HG03175 (cell line): Measurements from ENCODE around the gene PIK3CD.
"Not testable (repeated sequence)": the region's sequence is repeated elsewhere in the genome, so short reads cannot be mapped to it uniquely, and the experiment has no call there.

Experiments used
- ATAC-seq: cut with Tn5 transposase; IDR thresholded peaks from one replicate; pipeline ENCODE4 v1.9.1; 2021; ENCODE audit warnings: mild to moderate bottlenecking, moderate library complexity; ENCODE audit not compliant: unreplicated experiment

Gene PIK3CD

GRCh38 chr1:9731051-9731537, 79.6 kb downstream of the PIK3CD start:
- ATAC-seq = no peak

- no peak for ATAC-seq
Measured at GRCh38 chr1:9731561-9731960, 80.0 kb downstream of the PIK3CD start.

GRCh38 chr1:9732123-9732971, 80.8 kb downstream of the PIK3CD start:
- ATAC-seq = no peak

- ATAC-seq = no peak
Measured at GRCh38 chr1:9733160-9733789, 81.7 kb downstream of the PIK3CD start.

- no peak for ATAC-seq
Measured at GRCh38 chr1:9735800-9736199, 84.3 kb downstream of the PIK3CD start.

GRCh38 chr1:9736241-9736640, 84.7 kb downstream of the PIK3CD start:
- no peak for ATAC-seq

GRCh38 chr1:9737057-9737456, 85.5 kb downstream of the PIK3CD start:
- ATAC-seq = no peak

GRCh38 chr1:9737671-9738070, 86.1 kb downstream of the PIK3CD start:
- ATAC-seq = no peak

- ATAC-seq = no peak
Measured at GRCh38 chr1:9744106-9744799, 92.7 kb downstream of the PIK3CD start.

GRCh38 chr1:9746211-9746610, 94.7 kb downstream of the PIK3CD start:
- ATAC-seq = no peak

GRCh38 chr1:9746651-9747050, 95.1 kb downstream of the PIK3CD start:
- ATAC-seq = no peak

- ATAC-seq = not testable (repeated sequence)
Measured at GRCh38 chr1:9748391-9748790, 96.9 kb downstream of the PIK3CD start.

GRCh38 chr1:9749361-9749760, 97.8 kb downstream of the PIK3CD start:
- no peak for ATAC-seq

- ATAC-seq = no peak
Measured at GRCh38 chr1:9751971-9752370, 100.4 kb downstream of the PIK3CD start.

- ATAC-seq = no peak
Measured at GRCh38 chr1:9753121-9753531, 101.6 kb downstream of the PIK3CD start.

- ATAC-seq = no peak
Measured at GRCh38 chr1:9755441-9755995, 104.0 kb downstream of the PIK3CD start.

GRCh38 chr1:9758559-9759121, 107.1 kb downstream of the PIK3CD start:
- no peak for ATAC-seq

GRCh38 chr1:9759939-9760338, 108.4 kb downstream of the PIK3CD start:
- ATAC-seq = no peak

- no peak for ATAC-seq
Measured at GRCh38 chr1:9760824-9761223, 109.3 kb downstream of the PIK3CD start.

- ATAC-seq = no peak
Measured at GRCh38 chr1:9761855-9762254, 110.3 kb downstream of the PIK3CD start.

GRCh38 chr1:9762446-9762845, 110.9 kb downstream of the PIK3CD start:
- not testable (repeated sequence) for ATAC-seq
